Activated CD4-positive, alpha-beta memory T cell treated with anti-CD3 and anti-CD28 coated beads for 36 hours (primary cell): ENCODE data around the gene C11orf86. TPM values are rescaled to one million over a fixed set of nuclear protein-coding genes. Genes with fewer than 3 reads are reported as not detected.
A peak's percentile ranks its signal among the peaks of the same experiment; 100 is the strongest.

ENCODE experiments used
- CTCF ChIA-PET: fragments of 350-600 bp; sonication (Branson Sonifier 250); formaldehyde crosslinking; loops from one replicate; lab custom pipeline; 2021; ENCODE audit warnings: antibody characterized with exemption, inconsistent platforms; lab: Charles Lee
- POLR2A ChIA-PET: fragments of 350-600 bp; sonication (Branson Sonifier 250); formaldehyde crosslinking; loops from one replicate; lab custom pipeline; 2021; ENCODE audit warnings: antibody characterized with exemption; lab: Charles Lee
- DNase-seq: peaks from one replicate; pipeline ENCODE4 v3.0.0-alpha.2; 2020
- H3K27ac Mint-ChIP-seq: one replicate; pipeline ENCODE4 v1.8.0; 2021; ENCODE audit warnings: mixed read lengths
- H3K27me3 Mint-ChIP-seq: one replicate; pipeline ENCODE4 v1.8.0; 2021; ENCODE audit warnings: mixed read lengths
- H3K36me3 Mint-ChIP-seq: one replicate; pipeline ENCODE4 v1.8.0; 2021; ENCODE audit warnings: mixed read lengths
- H3K4me1 Mint-ChIP-seq: one replicate; pipeline ENCODE4 v1.8.0; 2021; ENCODE audit warnings: low read depth, mixed read lengths
- H3K4me3 Mint-ChIP-seq: one replicate; pipeline ENCODE4 v1.8.0; 2021; ENCODE audit warnings: mild to moderate bottlenecking, mixed read lengths
- H3K9me3 Mint-ChIP-seq: one replicate; pipeline ENCODE4 v1.8.0; 2021; ENCODE audit warnings: mixed read lengths
- intact Hi-C: fragments of 100-400 bp; cut with micrococcal nuclease; formaldehyde crosslinking; loops from one replicate; pipeline ENCODE4 v1.15.1; 2023
- total RNA-seq, 2 experiments: library from RNA; stranded (reverse); gene quantifications; one replicate each; pipeline ENCODE4 v1.2.3, GENCODE V29; 2021

Gene C11orf86, protein sequence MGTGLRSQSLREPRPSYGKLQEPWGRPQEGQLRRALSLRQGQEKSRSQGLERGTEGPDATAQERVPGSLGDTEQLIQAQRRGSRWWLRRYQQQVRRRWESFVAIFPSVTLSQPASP
- not detected for total RNA-seq

GRCh38 chr11:66974724-66975404 lies at the start of gene C11orf86:
Gene C11orf86, plus strand, starts transcription at chr11:66975304. Its CDS starts 59 bp downstream, at chr11:66975363.
- ChIA-PET CTCF (interaction anchor here (0.6 to 1.7 kb wide), 5 partner anchors 16 to 280 kb away, joined by 3 to 8 read pairs (median 4); no protein-coding TSS in a partner anchor), POLR2A (no interaction called here)
- no peak within 1 kb of the TSS for H3K4me3 Mint-ChIP-seq
- peaks cover 4% of the 10 kb centered on the region for H3K36me3 Mint-ChIP-seq
- peaks cover 15% of the 10 kb centered on the region for H3K4me1 Mint-ChIP-seq
- DNase-seq: no peak
- peaks cover 7% of the 10 kb centered on the region for H3K27me3 Mint-ChIP-seq
- H3K9me3 Mint-ChIP-seq: peaks cover 21% of the 10 kb centered on the region
- H3K27ac Mint-ChIP-seq: no peak within 1 kb of the TSS
- intact Hi-C loops: no loop called here

GRCh38 chr11:66929753-66930152 lies 45.4 kb upstream of the C11orf86 start:
- CTCF ChIA-PET: interaction anchor here (0.7 kb wide), 1 partner anchor 95 kb away, joined by 3 read pairs; no protein-coding TSS in a partner anchor
- intact Hi-C loops: no loop called here
- H3K9me3 Mint-ChIP-seq: no peaks in the 10 kb centered on the region
- no peak overlapping the region for H3K27ac Mint-ChIP-seq
- POLR2A ChIA-PET: no interaction called here
- H3K4me3 Mint-ChIP-seq: no peak overlapping the region
- H3K27me3 Mint-ChIP-seq: no peaks in the 10 kb centered on the region
- no peaks in the 10 kb centered on the region for H3K36me3 Mint-ChIP-seq
- DNase-seq: no peak
- no peaks in the 10 kb centered on the region for H3K4me1 Mint-ChIP-seq

GRCh38 chr11:66932543-66932942 lies 42.6 kb upstream of the C11orf86 start:
- intact Hi-C loops: no loop called here
- no peak overlapping the region for H3K4me3 Mint-ChIP-seq
- ChIA-PET POLR2A (no interaction called here), CTCF (no interaction called here)
- H3K36me3 Mint-ChIP-seq: no peaks in the 10 kb centered on the region
- H3K27me3 Mint-ChIP-seq: no peaks in the 10 kb centered on the region
- H3K9me3 Mint-ChIP-seq: no peaks in the 10 kb centered on the region
- no peak overlapping the region for H3K27ac Mint-ChIP-seq
- no peak for DNase-seq
- no peaks in the 10 kb centered on the region for H3K4me1 Mint-ChIP-seq

- no peaks in the 10 kb centered on the region for H3K4me1 Mint-ChIP-seq
- H3K4me3 Mint-ChIP-seq: no peak overlapping the region
- POLR2A ChIA-PET: no interaction called here
- H3K9me3 Mint-ChIP-seq: no peaks in the 10 kb centered on the region
- no peaks in the 10 kb centered on the region for H3K27me3 Mint-ChIP-seq
- no peak overlapping the region for H3K27ac Mint-ChIP-seq
- intact Hi-C loops: no loop called here
- no peaks in the 10 kb centered on the region for H3K36me3 Mint-ChIP-seq
- CTCF ChIA-PET: no interaction called here
- DNase-seq: no peak
Observed at GRCh38 chr11:66933531-66933930, 41.6 kb upstream of the C11orf86 start.

- H3K4me1 Mint-ChIP-seq: no peaks in the 10 kb centered on the region
- intact Hi-C loops: no loop called here
- DNase-seq: no peak
- H3K9me3 Mint-ChIP-seq: no peaks in the 10 kb centered on the region
- no peaks in the 10 kb centered on the region for H3K27me3 Mint-ChIP-seq
- H3K4me3 Mint-ChIP-seq: no peak overlapping the region
- POLR2A ChIA-PET: no interaction called here
- H3K36me3 Mint-ChIP-seq: no peaks in the 10 kb centered on the region
- CTCF ChIA-PET: no interaction called here
- H3K27ac Mint-ChIP-seq: no peak overlapping the region
Observed at GRCh38 chr11:66934950-66935779, 39.9 kb upstream of the C11orf86 start.

GRCh38 chr11:66936311-66936711 lies 38.8 kb upstream of the C11orf86 start:
- H3K4me3 Mint-ChIP-seq: no peak overlapping the region
- no peak overlapping the region for H3K27ac Mint-ChIP-seq
- H3K36me3 Mint-ChIP-seq: no peaks in the 10 kb centered on the region
- intact Hi-C loops: no loop called here
- H3K4me1 Mint-ChIP-seq: no peaks in the 10 kb centered on the region
- POLR2A ChIA-PET: no interaction called here
- CTCF ChIA-PET: no interaction called here
- DNase-seq: no peak
- no peaks in the 10 kb centered on the region for H3K9me3 Mint-ChIP-seq
- H3K27me3 Mint-ChIP-seq: no peaks in the 10 kb centered on the region

DNA sequence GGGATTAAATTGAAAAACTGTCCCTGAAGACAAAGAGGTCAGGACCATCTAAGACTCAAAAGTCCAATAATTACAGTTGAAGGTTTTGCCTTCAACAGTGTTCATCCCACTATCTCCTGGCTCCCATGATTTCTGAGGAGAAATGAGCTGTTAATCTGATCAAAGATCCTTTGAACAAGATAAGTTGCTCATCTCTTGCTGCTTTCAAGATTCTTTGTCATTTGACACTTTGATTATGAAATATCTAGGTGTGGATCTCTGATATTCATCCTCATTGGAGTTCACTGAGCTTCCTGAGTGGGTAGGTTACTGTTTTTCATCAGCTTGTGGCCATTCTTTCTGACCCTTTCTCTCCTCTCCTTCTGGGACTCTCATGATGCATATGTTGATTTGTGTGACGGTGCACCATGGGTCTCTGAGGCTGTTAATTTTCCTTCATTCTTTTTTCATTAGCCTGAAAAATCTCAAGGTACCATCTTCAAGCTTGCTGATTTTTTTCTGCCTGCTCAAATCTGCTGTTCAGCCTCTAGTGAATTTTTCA lies 37.8 kb upstream of the C11orf86 start:
- no peaks in the 10 kb centered on the region for H3K4me1 Mint-ChIP-seq
- no peaks in the 10 kb centered on the region for H3K9me3 Mint-ChIP-seq
- ChIA-PET POLR2A (no interaction called here), CTCF (interaction anchor here (0.7 kb wide), 1 partner anchor 573 kb away, joined by 3 read pairs; no protein-coding TSS in a partner anchor)
- H3K27ac Mint-ChIP-seq: no peak overlapping the region
- DNase-seq: no peak
- H3K4me3 Mint-ChIP-seq: no peak overlapping the region
- H3K36me3 Mint-ChIP-seq: no peaks in the 10 kb centered on the region
- H3K27me3 Mint-ChIP-seq: no peaks in the 10 kb centered on the region
- intact Hi-C loops: no loop called here

- DNase-seq: no peak
- intact Hi-C loops: no loop called here
- ChIA-PET CTCF (no interaction called here), POLR2A (no interaction called here)
- Mint-ChIP-seq H3K4me1 (no peaks in the 10 kb centered on the region), H3K27me3 (no peaks in the 10 kb centered on the region), H3K36me3 (no peaks in the 10 kb centered on the region), H3K27ac (no peak overlapping the region), H3K4me3 (no peak overlapping the region), H3K9me3 (no peaks in the 10 kb centered on the region)
Observed at GRCh38 chr11:66938582-66939135, 36.4 kb upstream of the C11orf86 start.

DNA sequence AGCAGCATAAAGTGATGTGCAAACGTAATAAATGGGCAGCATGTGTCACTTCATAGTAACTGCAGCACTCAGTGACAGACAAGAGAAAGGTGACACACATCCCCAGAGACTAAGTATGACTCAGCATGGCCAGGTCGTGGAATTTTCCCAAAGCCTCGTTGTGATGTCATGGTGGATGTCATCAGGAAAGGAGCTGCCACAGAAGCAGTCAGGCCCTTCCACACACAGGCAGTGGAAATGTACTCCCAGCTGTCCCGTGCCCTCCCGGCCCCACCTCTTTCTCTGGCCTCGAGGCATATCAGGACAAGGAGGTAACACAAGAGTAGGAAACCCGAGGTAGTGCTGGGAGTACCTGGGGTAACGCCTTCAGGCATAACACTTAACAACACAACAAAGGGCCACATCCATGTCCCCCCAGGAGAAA lies 25.0 kb upstream of the C11orf86 start:
- POLR2A ChIA-PET: no interaction called here
- H3K9me3 Mint-ChIP-seq: no peaks in the 10 kb centered on the region
- H3K27me3 Mint-ChIP-seq: no peaks in the 10 kb centered on the region
- no peaks in the 10 kb centered on the region for H3K36me3 Mint-ChIP-seq
- DNase-seq: peak; percentile 74
- no peak overlapping the region for H3K4me3 Mint-ChIP-seq
- H3K27ac Mint-ChIP-seq: no peak overlapping the region
- H3K4me1 Mint-ChIP-seq: peaks cover 4% of the 10 kb centered on the region
- CTCF ChIA-PET: no interaction called here
- intact Hi-C loops: loop anchor here (10.0 kb wide), 1 partner anchor 405 kb away; the partner anchor contains the start of gene POLD4

DNA sequence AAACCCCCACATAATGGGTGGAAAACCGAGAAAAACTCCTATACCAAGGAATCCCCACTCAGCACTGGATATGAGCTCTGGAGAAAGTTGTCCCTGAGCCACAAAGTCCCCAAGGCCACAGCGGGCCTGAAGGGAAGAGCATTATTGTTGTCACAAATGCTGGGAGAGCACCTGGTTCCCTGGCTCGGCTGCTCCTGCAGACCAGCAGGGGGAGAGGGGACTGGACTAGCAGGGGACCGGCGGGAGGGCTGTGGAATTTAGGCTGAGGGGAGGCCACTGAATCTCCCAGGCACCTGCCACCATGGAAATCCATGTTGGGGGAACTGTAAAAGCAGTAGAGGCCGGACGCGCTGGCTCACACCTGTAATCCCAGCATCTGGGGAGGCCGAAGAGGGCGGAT lies 24.0 kb upstream of the C11orf86 start:
- Mint-ChIP-seq H3K27me3 (no peaks in the 10 kb centered on the region), H3K36me3 (no peaks in the 10 kb centered on the region), H3K4me1 (peaks cover 4% of the 10 kb centered on the region), H3K4me3 (no peak overlapping the region), H3K9me3 (no peaks in the 10 kb centered on the region), H3K27ac (no peak overlapping the region)
- intact Hi-C loops: loop anchor here (10.0 kb wide), 1 partner anchor 404 kb away; the partner anchor contains the start of gene POLD4
- ChIA-PET POLR2A (no interaction called here), CTCF (no interaction called here)
- no peak for DNase-seq

DNA sequence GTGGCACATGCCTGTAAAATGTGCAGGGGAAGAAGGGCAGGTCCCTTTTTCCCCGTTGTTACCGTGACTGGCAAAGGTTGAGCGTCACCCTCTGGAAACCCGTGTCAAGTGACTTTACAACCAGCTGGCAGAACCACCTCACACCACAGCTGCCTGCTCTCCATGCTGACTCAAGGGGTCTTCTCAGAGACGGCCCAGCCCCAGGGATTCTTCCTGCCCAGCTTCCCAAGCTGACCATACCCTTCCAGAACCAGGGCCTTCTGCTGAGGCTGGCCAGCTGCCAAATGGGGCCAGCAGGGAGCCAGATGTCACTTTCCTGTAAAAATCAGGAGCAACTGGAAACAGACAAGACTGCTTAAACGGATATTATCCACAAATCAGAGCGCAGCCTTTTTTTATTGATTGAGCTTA lies 23.2 kb upstream of the C11orf86 start:
- POLR2A ChIA-PET: no interaction called here
- no peak overlapping the region for H3K4me3 Mint-ChIP-seq
- intact Hi-C loops: loop anchor here (10.0 kb wide), 1 partner anchor 403 kb away; the partner anchor contains the start of gene POLD4

More for the DNA sequence above, 23.2 kb upstream of the C11orf86 start:
- H3K9me3 Mint-ChIP-seq: no peaks in the 10 kb centered on the region
- H3K27me3 Mint-ChIP-seq: no peaks in the 10 kb centered on the region
- H3K36me3 Mint-ChIP-seq: no peaks in the 10 kb centered on the region
- no peak overlapping the region for H3K27ac Mint-ChIP-seq
- CTCF ChIA-PET: no interaction called here
- no peak for DNase-seq
- H3K4me1 Mint-ChIP-seq: peaks cover 7% of the 10 kb centered on the region
